Pancreas (tissue), 10 donors: ENCODE results near the gene OXNAD1. TPM values are rescaled to one million over a fixed set of nuclear protein-coding genes. Genes with fewer than 3 reads are reported as not detected.
A peak's percentile ranks its signal among the peaks of the same experiment; 100 is the strongest.

Source experiments
- ATAC-seq, 4 donors: fragments of 200-7000 bp; cut with Tn5 transposase; one replicate each; pipeline versions ENCODE4 v1.8.0 to v1.9.1; 2020; ENCODE audit warnings: mild to moderate bottlenecking in 4 of 4, moderate library complexity in 4 of 4
- DNase-seq, 6 donors: peaks; one replicate each; pipeline ENCODE4 v3.0.0-alpha.2; 2020
- FAIRE-seq: peaks from 2 replicates; lab custom pipeline; 2012; peaks lifted over from hg19 to GRCh38; lab: Jason Lieb, UNC
- H3K27ac ChIP-seq, 4 donors: fragments of 200-600 bp; sonication (generic); 1 replicate in 3 of 4; 2 replicates in 1 of 4; pipeline versions ENCODE4 v1.5.0 to v1.8.0; 2020
- H3K27me3 ChIP-seq, 4 donors: fragments of 200-600 bp; one replicate each; pipeline ENCODE4 v1.8.0; 2021
- H3K36me3 ChIP-seq, 3 donors: fragments of 200-600 bp; sonication (generic) in 1 of 3; one replicate each; pipeline versions ENCODE4 v1.5.0 to v1.8.0; 2020 to 2021
- H3K4me1 ChIP-seq, 3 donors: fragments of 200-600 bp; one replicate each; pipeline ENCODE4 v1.8.0; 2021
- H3K4me3 ChIP-seq, 4 donors: fragments of 200-600 bp; sonication (generic) in 2 of 4; one replicate each; pipeline versions ENCODE4 v1.5.0 to v1.8.0; 2020 to 2021
- H3K9me3 ChIP-seq, 4 donors: fragments of 200-600 bp; one replicate each; pipeline ENCODE4 v1.8.0; 2021
- CTCF ChIP-seq, 4 donors: fragments of 200-600 bp; sonication (generic) in 3 of 4; IDR thresholded peaks; one replicate each; pipeline versions ENCODE4 v1.5.0 to v1.8.0; 2021; ENCODE audit warnings: antibody characterized with exemption in 4 of 4
- WGBS, 2 donors: extraction: QIAGEN DNeasy Blood & Tissue Kit; methylation state at CpG; one replicate each; pipeline ENCODE4 v1.1.7; 2013; 5-methylcytosine and 5-hydroxymethylcytosine counted together
- intact Hi-C, 3 donors: fragments of 100-400 bp; cut with DNase I; formaldehyde crosslinking; loops; one replicate each; pipeline versions ENCODE4 v1.11.1 to v1.14.2; 2022
- polyA plus RNA-seq, 2 donors: library from polyadenylated mRNA; stranded (reverse); fragments of 200-250 nt; gene quantifications; one replicate each; pipeline ENCODE4 v1.2.3, GENCODE V29; 2013
- total RNA-seq, 6 donors: library from RNA; stranded (reverse); fragmentation: NEBNext Ultra II Directional in 4 of 6; extraction: Animal tissue kit (Norgen Biotek cat#: 25700) in 4 of 6; gene quantifications; one replicate each; pipeline versions ENCODE4 v1.2.1 to v1.2.4, GENCODE V29; 2021 to 2023
- donor health status: healthy with polysubstance abuse.
- donor health status: DM: no; HTN: no; CAD: no; lungs with moderate emphysema.
- donor health status: DM: no; HTN: no; CAD: no.
- donor health status: control.
- donor health status: control.
- donor health status: Bipolar disorder and iron deficiency.
- donor health status: DM: yes; HTN: yes; CAD: no.
- donor health status: DM: no; HTN: no; CAD: no.
- donor health status: DM: no; HTN: no; CAD: no.
- donor health status: DM: yes; HTN: yes; CAD: no.

OXNAD1 gene
- total and polyA plus RNA-seq, 8 donors: 2.8 to 6.7 (median 4.0) TPM

GRCh38 chr3:16249336-16249735 is 15.7 kb upstream of the OXNAD1 start:
- FAIRE-seq (no peak), DNase-seq (no peak), ATAC-seq (no peak)
- H3K4me3 ChIP-seq: no peak overlapping the region
- H3K36me3 ChIP-seq: no peaks in the 10 kb centered on the region
- WGBS, 2 donors: 14 to 28% methylated on average over 3 of the region's 3 CpGs
- H3K27ac ChIP-seq: peak overlapping the region in 1 of 4 donors; percentile 25
- intact Hi-C loops: loop anchor here in 1 of 3 donors (10.0 kb wide), 1 partner anchor 195 kb away; no protein-coding TSS in a partner anchor
- no peaks in the 10 kb centered on the region for H3K9me3 ChIP-seq
- H3K27me3 ChIP-seq: no peaks in the 10 kb centered on the region
- peaks cover 5 to 14% (median 8%) of the 10 kb centered on the region in 3 donors for H3K4me1 ChIP-seq
- no peak for TF ChIP-seq CTCF (IDR thresholded peaks at IDR 0.05)

- no peaks in the 10 kb centered on the region for H3K9me3 ChIP-seq
- no peaks in the 10 kb centered on the region for H3K36me3 ChIP-seq
- H3K4me3 ChIP-seq: no peak overlapping the region
- DNase-seq (no peak), FAIRE-seq (no peak), ATAC-seq (no peak)
- peaks cover 5 to 14% (median 8%) of the 10 kb centered on the region in 3 donors for H3K4me1 ChIP-seq
- 56 to 58% methylated on average over 3 of the region's 3 CpGs for WGBS, 2 donors
- H3K27me3 ChIP-seq: no peaks in the 10 kb centered on the region
- peak overlapping the region in 1 of 4 donors; percentile 25 for H3K27ac ChIP-seq
- intact Hi-C loops: loop anchor here in 1 of 3 donors (10.0 kb wide), 1 partner anchor 195 kb away; no protein-coding TSS in a partner anchor
- TF ChIP-seq CTCF (IDR thresholded peaks at IDR 0.05): no peak
These were observed 15.1 kb upstream of the OXNAD1 start for GRCh38 chr3:16249886-16250285.

GRCh38 chr3:16251316-16252085 is 13.5 kb upstream of the OXNAD1 start:
- Histone ChIP-seq H3K36me3 (no peaks in the 10 kb centered on the region), H3K4me3 (no peak overlapping the region), H3K27me3 (no peaks in the 10 kb centered on the region), H3K27ac (peak overlapping the region in 2 of 4 donors; percentile 16 to 57), H3K4me1 (peaks cover 5 to 14% (median 8%) of the 10 kb centered on the region in 3 donors), H3K9me3 (no peaks in the 10 kb centered on the region)
- TF ChIP-seq CTCF (IDR thresholded peaks at IDR 0.05): no peak
- DNase-seq (no peak), FAIRE-seq (no peak), ATAC-seq (no peak)
- intact Hi-C loops: no loop called here
- WGBS, 2 donors: 77 to 80% methylated on average over 9 of the region's 9 CpGs

- 10 to 12% methylated on average over 7 of the region's 7 CpGs for WGBS, 2 donors
- intact Hi-C loops: no loop called here
- Histone ChIP-seq H3K9me3 (no peaks in the 10 kb centered on the region), H3K36me3 (no peaks in the 10 kb centered on the region), H3K27ac (peak overlapping the region in 2 of 4 donors; percentile 16 to 57), H3K27me3 (no peaks in the 10 kb centered on the region), H3K4me1 (peaks cover 5 to 14% (median 8%) of the 10 kb centered on the region in 3 donors), H3K4me3 (no peak overlapping the region)
- FAIRE-seq (no peak), DNase-seq (peak in 2 of 6 donors; percentile 22 to 33), ATAC-seq (peak; percentile 58 to 75 (median 66))
- no peak for TF ChIP-seq CTCF (IDR thresholded peaks at IDR 0.05)
These were observed 12.6 kb upstream of the OXNAD1 start for GRCh38 chr3:16252243-16252978.
